ENCODE data around the gene VSIG4.

VSIG4 gene

GRCh38 chrX:65985922-65986588, 53.8 kb downstream of the VSIG4 start:
- in situ Hi-C loops (cut with MboI; ENCODE audit: low sequenced_read_pairs), result loop anchor here (25.0 kb wide), 1 partner anchor 399 kb away; no protein-coding TSS in a partner anchor

- in situ Hi-C loops (cut with MboI; ENCODE audit: low sequenced_read_pairs), result loop anchor here (25.0 kb wide), 1 partner anchor 398 kb away; no protein-coding TSS in a partner anchor
Measured at GRCh38 chrX:65985211-65985610, 54.7 kb downstream of the VSIG4 start.

- in situ Hi-C loops (cut with MboI; ENCODE audit: low sequenced_read_pairs), result loop anchor here (25.0 kb wide), 1 partner anchor 390 kb away; no protein-coding TSS in a partner anchor
Measured at GRCh38 chrX:65977161-65977560, 62.7 kb downstream of the VSIG4 start.

- in situ Hi-C loops (cut with MboI; ENCODE audit: low sequenced_read_pairs), result loop anchor here (25.0 kb wide), 1 partner anchor 389 kb away; no protein-coding TSS in a partner anchor
Measured at GRCh38 chrX:65976161-65976560, 63.7 kb downstream of the VSIG4 start.

- in situ Hi-C loops (cut with MboI; ENCODE audit: low sequenced_read_pairs), result loop anchor here (25.0 kb wide), 1 partner anchor 388 kb away; no protein-coding TSS in a partner anchor
Measured at GRCh38 chrX:65975161-65975751, 64.6 kb downstream of the VSIG4 start.
